ENCODE data around the gene PAQR4.

Gene PAQR4

DNA sequence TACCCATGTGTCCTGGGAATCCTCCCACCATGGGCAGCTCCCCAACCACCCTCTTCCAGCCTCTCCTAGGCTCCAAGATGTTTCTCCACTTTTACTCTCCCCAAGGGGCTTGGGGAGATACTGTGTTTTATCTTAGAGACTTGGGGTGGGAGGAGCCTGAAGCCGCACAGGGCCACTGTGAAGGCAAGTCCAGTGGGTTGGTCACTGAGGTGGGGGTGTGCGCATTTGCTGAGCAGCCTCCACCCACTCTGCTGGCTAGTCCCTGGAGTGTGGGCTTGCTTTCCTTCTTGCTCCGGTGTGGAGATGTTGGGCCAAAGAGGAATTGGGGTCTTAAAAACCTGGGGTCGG, 39.5 kb downstream of the PAQR4 start:
- TF ChIP-seq, protein P1, sequence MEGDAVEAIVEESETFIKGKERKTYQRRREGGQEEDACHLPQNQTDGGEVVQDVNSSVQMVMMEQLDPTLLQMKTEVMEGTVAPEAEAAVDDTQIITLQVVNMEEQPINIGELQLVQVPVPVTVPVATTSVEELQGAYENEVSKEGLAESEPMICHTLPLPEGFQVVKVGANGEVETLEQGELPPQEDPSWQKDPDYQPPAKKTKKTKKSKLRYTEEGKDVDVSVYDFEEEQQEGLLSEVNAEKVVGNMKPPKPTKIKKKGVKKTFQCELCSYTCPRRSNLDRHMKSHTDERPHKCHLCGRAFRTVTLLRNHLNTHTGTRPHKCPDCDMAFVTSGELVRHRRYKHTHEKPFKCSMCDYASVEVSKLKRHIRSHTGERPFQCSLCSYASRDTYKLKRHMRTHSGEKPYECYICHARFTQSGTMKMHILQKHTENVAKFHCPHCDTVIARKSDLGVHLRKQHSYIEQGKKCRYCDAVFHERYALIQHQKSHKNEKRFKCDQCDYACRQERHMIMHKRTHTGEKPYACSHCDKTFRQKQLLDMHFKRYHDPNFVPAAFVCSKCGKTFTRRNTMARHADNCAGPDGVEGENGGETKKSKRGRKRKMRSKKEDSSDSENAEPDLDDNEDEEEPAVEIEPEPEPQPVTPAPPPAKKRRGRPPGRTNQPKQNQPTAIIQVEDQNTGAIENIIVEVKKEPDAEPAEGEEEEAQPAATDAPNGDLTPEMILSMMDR (conservative IDR thresholded peaks at IDR 0.05; ENCODE audit: low read depth, low read length) = no peak
- no peak overlapping the region for H3K4me3 ChIP-seq (ENCODE audit: low read length)
- no peak for DNase-seq (ENCODE audit: low read depth)

DNA sequence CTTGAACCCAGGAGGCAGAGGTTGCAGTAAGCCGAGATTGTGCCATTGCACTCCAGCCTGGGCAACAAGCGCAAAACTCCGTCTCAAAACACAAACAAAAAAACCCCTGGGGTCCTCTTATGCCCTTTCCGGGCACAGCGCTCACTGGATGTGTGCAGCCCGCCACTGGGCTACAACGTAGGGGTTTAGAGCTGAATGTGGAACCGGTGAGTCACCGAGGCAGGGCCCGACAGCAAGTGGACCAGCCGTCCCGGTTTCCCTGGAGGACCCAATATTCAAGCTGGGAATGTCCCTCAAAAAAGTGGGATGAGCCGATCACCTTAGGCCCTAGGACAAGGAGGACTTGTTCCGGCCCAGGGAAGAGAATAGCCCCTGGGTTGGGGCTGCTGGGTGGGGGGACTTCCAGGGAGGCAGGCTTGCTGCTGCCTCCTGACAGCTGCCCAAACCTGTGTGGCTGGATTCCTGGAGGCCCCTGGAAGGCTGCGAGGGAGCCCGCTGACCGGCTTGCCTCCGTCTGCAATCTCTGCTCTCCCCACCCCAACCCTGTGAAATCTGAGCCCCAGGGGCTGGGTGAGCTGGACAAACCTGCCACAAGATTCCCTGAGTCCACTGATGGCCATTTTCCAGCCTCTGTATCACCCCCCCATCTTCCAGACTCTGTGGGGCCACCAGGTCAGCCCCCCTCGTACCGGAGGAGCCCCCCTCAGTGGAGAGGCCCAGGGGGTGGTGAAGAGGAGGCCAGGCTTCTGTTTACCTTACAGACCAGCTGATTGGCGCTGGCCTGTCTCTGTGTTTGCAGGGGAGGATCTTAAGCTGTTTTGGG, 40.6 kb downstream of the PAQR4 start:
- no peak overlapping the region for H3K4me3 ChIP-seq (ENCODE audit: low read length)
- TF ChIP-seq, protein P1 (conservative IDR thresholded peaks at IDR 0.05; ENCODE audit: low read depth, low read length) = no peak

DNA sequence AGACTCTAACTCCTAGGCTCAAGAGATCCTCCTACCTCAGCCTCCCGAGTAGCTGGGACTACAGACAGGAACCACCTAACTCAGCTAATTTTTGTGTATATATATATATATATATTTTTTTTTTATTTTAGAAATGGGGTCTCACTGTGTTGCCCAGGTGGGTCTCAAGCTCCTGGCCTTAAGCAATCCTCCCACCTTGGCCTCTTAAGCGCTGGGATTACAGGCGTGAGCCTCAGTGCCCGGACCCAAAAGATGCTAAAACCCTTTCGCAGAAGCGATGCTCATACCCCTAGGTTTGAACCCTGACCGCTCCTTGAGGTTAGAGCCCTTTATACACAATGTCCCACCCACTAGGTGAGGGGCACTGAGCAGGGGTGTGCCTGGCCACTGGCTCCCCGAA, 41.4 kb downstream of the PAQR4 start:
- no peak for DNase-seq (ENCODE audit: low read depth)
- TF ChIP-seq, protein P1 (conservative IDR thresholded peaks at IDR 0.05; ENCODE audit: low read depth, low read length) = no peak

More for the DNA sequence above, 40.6 kb downstream of the PAQR4 start:
- DNase-seq (ENCODE audit: low read depth) = no peak

DNA sequence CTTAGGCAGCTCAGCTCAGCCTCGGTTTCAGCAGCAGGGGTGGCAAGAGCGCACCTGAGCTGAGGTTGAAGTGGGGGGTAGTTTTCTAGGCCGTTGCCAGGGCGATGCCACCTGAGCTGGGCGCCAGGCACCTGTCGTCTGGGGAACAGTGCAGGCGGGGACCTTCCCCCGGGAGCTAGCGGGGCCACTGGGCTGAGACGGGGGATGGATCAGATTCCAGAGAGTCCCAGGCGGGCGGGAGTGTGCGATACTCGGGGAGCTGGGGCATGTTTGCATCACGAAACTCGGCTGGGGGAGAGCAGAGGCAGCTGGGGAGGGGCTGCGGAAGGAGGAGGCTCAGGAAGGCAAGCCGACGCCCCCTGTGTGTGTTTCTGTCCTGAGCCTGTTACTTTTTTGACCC, 43.1 kb downstream of the PAQR4 start:
- peak overlapping the region; percentile 3 for H3K4me3 ChIP-seq (ENCODE audit: low read length)
- no peak for DNase-seq (ENCODE audit: low read depth)
- TF ChIP-seq, protein P1 (conservative IDR thresholded peaks at IDR 0.05; ENCODE audit: low read depth, low read length) = no peak

More for the DNA sequence above, 41.4 kb downstream of the PAQR4 start:
- H3K4me3 ChIP-seq (ENCODE audit: low read length) = no peak overlapping the region

DNA sequence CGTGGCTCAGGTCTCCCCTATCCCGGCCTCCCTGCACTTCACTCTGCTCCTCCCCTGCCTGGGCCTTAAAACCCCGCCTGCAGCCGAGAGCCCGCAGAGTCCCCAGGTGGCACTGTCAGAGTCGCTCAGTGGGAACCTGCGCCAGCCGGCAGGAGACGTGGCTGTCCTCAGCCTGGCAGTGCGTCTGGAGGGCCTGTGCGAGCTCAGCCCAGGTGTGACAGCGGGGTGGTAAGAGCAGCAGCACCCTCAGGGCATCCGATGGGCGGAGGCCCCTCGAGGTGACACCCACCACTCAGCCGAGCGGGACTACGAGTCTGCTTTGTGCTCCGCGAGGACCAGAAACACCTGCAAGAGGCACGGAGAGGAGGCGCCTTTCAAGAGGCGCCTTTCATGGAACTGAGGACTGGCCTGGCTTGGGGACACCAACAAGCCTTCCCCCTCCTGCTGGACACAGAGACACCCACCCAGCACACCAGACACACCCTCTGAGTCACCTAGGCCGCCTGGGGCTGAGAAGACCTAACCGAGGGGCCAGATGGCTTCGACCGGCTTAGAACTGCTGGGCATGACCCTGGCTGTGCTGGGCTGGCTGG, 43.8 kb downstream of the PAQR4 start, which contains the start of gene CLDN9:
TSS of gene CLDN9 (plus strand) at position 96 of the 593 bp plus-strand sequence. CDS start at position 536, 440 bp downstream.
- H3K4me3 ChIP-seq (ENCODE audit: low read length) = peak within 1 kb of the TSS; percentile 3
- TF ChIP-seq, protein P1 (conservative IDR thresholded peaks at IDR 0.05; ENCODE audit: low read depth, low read length) = no peak
- DNase-seq (ENCODE audit: low read depth) = no peak

DNA sequence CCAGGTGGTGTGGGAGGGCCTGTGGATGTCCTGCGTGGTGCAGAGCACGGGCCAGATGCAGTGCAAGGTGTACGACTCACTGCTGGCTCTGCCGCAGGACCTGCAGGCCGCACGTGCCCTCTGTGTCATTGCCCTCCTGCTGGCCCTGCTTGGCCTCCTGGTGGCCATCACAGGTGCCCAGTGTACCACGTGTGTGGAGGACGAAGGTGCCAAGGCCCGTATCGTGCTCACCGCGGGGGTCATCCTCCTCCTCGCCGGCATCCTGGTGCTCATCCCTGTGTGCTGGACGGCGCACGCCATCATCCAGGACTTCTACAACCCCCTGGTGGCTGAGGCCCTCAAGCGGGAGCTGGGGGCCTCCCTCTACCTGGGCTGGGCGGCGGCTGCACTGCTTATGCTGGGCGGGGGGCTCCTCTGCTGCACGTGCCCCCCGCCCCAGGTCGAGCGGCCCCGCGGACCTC, 44.4 kb downstream of the PAQR4 start:
- TF ChIP-seq, protein P1 (conservative IDR thresholded peaks at IDR 0.05; ENCODE audit: low read depth, low read length) = no peak
- DNase-seq (ENCODE audit: low read depth) = no peak
- H3K4me3 ChIP-seq (ENCODE audit: low read length) = no peak overlapping the region

Measured in retinal pigment epithelial cell (primary cell).